CD4-positive, alpha-beta T cell treated with Interferon gamma for 1 hour (primary cell): ENCODE results near the gene FNDC3B.

ENCODE experiments used
- DNase-seq: peaks from one replicate; pipeline ENCODE4 v3.0.0-alpha.2; 2020

The FNDC3B gene

GRCh38 chr3:172174513-172175253 is 135.3 kb downstream of the FNDC3B start:
- no peak for DNase-seq

GRCh38 chr3:172175254-172175599 is 135.8 kb downstream of the FNDC3B start:
- DNase-seq, result no peak

DNA sequence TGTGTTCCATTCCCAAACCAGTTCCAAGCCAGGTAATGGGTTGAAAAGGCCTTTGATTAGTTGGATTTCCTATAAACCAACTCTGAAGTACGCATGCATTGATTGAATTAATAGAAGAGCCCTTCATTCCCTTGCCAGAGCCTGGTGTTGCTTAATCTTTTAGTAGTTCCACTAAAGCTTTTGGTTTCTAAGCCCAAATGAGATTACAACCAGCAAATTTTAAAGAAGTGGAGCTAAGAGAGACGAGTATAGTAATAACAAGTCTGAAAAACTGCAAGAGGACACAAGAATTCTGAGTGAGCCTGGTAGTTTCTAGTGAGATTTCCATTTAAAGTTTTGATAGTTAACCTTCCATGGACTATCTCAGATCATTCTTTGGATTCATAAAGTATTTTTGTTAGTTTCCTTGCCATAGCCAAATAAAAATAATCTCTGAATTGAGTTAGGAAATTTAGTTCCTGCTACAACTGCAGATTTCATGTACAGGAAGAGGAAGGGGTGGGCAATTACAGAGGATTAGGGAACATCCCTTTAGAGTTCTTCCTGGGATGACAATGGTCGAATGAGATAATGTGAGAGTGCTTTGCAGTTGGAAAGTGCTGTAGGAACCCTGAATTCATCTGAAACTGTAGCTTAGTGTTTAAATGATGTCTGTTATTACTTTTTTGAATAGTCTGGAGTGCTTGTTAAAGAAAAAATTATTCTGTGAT is 136.8 kb downstream of the FNDC3B start:
- DNase-seq, result no peak

GRCh38 chr3:172177046-172177445 is 137.7 kb downstream of the FNDC3B start:
- DNase-seq, result no peak

GRCh38 chr3:172177803-172178316 is 138.5 kb downstream of the FNDC3B start:
- DNase-seq, result no peak

- DNase-seq, result no peak
Observed at GRCh38 chr3:172179680-172180399, 140.5 kb downstream of the FNDC3B start.

DNA sequence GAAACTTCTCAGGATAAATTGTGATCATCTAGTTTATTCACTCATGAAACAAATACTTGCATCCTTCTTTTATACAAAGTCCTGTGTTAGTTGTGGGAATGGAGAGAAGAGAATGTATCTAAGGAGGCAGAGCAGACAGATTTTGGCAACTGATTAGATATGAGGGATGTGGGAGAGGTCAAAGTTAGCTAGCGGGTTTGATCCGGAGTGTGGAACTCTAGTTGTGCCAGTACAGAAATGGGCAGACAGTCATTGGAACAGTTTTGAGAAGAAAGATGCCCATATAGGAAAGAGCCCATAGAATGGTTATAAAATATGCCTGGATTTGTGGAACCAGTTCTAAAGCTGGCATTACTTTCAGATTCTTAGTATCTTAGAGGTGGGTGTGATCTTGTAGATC is 141.1 kb downstream of the FNDC3B start:
- DNase-seq, result no peak

GRCh38 chr3:172181932-172182586 is 142.7 kb downstream of the FNDC3B start:
- DNase-seq, result no peak

DNA sequence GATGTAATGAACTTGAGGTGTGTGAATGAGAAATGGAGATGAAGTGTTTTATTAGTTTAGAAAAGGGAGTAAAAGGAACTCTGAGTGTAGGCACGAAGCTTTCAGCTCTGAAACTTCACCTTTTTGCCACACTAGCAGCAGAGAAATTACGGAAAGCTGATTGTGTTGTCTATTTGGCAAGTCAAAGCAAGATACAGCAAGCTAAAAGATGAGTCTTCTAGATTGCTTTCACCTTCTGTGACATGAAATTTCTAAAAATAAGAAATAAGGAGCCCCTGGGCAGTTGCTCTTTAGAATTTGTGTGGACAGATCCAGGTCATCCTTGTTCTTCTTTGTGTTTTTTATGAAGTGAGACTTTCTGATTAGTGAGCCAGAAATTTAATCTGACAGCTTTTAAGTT is 143.4 kb downstream of the FNDC3B start:
- no peak for DNase-seq

DNA sequence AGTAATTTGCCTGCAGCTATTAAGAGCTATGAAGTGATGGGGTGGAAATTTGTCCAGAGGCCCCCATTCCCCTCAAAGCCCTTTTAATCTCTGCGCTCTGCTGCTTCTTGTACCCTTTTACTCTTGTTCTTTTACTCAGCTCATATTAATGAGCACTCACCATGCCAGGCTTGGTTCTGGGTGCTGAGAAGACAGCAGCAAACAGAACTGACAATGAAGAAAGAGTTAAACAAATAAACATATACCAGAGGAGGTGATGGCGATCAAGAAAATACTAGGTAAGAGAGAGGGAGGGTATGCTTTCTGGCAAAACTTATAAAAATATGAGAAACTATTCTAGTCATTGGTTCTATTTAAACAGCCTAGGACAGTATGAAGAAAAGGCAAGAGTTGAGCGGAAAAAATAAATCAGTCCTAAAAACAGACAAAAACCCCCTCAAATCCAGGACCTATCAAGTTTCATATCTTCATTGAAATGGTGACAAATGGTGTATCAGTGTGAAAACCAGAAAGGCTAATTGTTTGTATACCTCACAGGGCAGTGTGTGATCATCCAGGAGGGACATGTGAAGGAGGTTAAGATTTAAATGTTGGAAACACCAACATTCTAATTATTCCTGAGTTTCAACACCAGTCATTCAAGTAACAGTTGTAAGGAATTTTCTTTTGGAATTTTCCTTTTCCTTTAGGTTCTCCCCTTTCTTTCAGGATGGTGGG is 144.9 kb downstream of the FNDC3B start:
- DNase-seq, result no peak

DNA sequence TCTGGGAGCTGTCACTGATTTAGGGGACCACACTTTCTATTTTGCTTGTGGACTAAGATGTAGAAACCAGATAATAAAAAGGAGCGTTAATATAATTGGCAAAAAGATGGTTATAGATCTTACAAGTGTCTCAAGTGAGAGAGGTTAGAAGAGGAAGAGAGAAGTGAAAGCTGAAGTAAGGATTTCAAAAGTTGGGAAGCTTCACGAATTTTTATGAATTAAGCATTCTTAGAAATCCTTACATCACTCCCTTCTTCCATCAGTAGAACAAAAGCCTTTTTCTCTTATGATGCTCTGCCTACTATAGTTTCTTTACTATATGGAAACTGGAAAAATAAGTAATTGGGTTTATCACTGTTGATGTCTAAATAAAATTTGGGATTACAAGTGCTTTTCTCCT is 146.5 kb downstream of the FNDC3B start:
- DNase-seq, result no peak

GRCh38 chr3:172186607-172187006 is 147.2 kb downstream of the FNDC3B start:
- no peak for DNase-seq

DNA sequence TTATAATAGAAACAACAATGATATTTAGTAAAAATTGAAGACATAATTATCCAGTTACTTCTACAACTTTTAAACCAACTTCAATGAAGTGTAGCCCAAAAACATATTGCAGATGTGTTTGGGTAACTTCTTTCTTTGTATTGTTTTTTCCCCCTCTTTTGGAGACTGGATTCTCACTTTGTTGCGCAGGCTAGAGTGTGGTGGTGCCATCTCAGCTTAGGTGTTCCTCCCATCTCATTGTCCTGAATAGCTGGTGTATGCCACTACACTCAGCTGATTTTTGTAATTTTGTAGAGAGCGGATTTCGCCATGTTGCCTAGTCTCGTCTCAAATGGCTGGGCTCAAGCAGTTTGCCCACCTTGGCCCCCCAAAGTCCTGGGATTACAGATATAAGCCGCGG is 148.1 kb downstream of the FNDC3B start:
- no peak for DNase-seq

DNA sequence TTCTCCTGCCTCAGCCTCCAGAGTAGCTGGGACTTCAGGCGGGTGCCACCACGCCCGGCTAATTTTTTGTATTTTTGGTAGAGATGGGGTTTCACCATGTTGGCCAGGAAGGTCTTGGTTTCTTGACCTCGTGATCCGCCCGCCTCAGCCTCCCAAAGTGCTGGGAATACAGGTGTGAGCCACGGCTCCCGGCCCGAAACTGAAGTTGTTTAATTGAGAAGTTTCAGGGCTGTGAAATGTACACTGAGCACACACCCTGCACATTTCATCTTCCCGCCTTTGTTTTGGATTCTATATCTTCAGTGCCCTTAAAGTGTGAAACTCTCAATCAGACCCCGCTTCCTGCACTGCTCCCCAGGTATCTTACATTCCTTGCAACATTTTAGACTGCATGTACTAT is 149.1 kb downstream of the FNDC3B start:
- DNase-seq, result no peak

GRCh38 chr3:172189213-172189612 is 149.8 kb downstream of the FNDC3B start:
- DNase-seq, result no peak

DNA sequence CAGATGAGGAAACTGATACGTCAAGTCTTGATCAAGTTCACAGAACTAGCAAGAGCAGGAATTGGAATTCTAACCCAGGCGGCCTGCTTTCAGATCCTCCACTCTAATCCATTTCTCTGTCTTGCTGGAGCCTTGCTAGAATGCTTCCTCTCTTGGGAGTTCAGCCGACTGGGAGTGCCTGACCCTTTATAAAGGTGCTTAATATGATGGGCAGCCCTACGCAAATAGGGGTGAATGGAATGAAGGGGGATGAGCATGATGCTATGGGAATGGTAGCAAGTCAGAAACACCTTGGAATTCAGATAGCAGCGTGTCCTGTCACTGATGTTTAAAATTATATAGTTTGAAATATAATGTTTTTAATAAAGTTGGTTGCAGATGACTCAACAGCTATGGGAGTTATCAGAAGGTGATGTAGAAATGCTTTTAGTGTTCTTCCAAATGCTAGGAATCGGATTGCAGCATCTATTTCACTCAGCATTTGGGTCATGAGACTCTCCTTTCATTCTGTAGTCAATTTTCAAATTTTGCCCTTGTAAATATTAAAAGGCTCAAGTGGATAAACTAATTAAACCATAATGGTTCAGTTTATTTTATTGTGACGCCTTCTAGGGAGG is 150.7 kb downstream of the FNDC3B start:
- no peak for DNase-seq

DNA sequence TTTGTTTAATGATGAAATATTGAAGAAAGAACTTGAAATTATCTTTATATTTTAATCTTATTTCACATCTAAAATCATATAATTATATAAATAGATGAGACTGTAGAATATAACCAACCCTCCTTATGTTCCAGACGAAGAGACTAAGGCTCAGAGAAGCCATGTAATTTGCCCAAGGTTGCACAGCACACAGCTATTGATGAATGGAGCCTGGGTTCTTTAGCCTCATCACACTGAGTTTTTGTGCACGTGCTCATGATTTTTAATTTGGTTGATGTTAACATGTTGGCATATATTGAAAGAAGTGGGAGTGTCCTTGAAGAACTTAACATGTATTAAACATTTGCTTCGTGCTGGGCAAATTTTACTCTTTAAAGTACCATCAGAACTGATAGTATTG is 151.6 kb downstream of the FNDC3B start:
- DNase-seq, result no peak

- no peak for DNase-seq
Observed at GRCh38 chr3:172191629-172192028, 152.3 kb downstream of the FNDC3B start.

DNA sequence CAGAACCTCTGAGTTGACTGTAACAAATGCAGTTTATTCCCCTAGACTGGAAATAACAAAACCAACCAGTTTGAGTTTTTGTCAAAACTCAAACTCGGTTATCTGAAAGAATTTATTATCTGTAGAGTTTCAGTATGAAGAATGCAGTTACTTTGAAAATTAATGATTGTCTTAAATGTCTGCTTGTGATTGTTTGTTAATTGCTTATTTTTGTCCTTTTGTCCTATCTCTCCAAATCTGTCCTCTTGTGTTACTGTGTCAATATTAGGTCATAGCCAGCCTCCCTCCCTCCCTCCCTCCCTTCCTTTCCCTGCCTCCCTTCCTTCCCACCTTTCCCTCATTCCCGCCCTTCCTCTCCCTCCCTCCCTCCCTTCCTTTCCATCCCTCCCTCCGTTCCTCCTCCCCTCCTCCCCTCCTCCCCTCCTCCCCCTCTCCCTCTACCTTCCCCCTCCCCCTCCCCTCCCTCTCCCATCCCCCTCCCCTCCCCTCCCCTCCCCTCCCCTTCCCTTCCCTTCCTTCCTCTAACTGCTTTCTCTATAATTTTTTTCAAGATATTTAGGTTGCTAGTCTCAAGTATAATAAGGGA is 153.5 kb downstream of the FNDC3B start:
- no peak for DNase-seq

- DNase-seq, result no peak
Observed at GRCh38 chr3:172193436-172193835, 154.1 kb downstream of the FNDC3B start.

DNA sequence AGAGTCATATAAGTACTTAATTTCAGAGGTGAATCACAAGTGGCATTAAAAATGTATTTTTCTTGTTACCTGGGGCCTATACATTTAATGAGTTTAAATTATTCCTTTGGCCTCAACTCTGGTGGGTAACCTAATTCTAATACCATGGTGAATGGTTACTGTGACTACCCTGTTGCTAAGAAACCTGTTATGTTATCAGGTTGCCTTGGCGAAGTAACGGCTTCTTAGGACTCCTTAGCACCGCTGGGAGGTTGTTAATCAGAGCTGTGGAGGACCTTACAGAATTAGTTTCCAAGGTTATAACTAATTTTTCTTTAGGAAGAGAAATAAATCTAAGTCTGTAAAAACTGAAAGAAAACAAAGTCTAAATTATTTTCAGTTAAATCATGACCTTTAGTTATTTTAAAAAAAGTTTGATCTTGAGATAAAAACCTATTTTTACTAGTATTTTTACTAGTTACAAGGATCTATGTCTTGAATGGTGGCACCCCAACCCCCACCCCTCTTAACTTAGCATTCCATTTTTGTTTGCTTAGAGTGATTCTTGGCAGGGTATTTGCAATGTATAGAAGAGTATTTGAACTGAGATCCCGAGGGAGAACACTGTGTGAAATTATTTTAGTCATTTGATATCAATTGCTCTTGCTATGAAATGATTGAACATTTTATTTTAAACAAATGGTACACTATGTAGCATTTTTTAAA is 155.5 kb downstream of the FNDC3B start:
- DNase-seq, result no peak
